Esophagus muscularis mucosa (tissue), 3 donors: ENCODE measurements around the gene ERI2.

Source experiments
- CTCF ChIP-seq, 3 experiments: fragments of 200-600 bp in 2 of 3; fragments of 450-650 bp in 1 of 3; sonication (generic) in 2 of 3; IDR thresholded peaks; one replicate each; pipeline ENCODE4 v1.5.1; 2017 to 2019; ENCODE audit warnings: antibody characterized with exemption in 3 of 3, mild to moderate bottlenecking in 2 of 3, moderate library complexity in 1 of 3
- POLR2A ChIP-seq: fragments of 450-650 bp; IDR thresholded peaks from one replicate; pipeline ENCODE4 v1.6.1; 2017; ENCODE audit warnings: antibody characterized with exemption, moderate library complexity, mild to moderate bottlenecking, low read depth
- POLR2AphosphoS5 ChIP-seq, 2 donors: sonication (generic); formaldehyde crosslinking; IDR thresholded peaks; one replicate each; pipeline ENCODE4 v1.6.1; 2017; ENCODE audit warnings: antibody characterized with exemption in 2 of 2

- TF ChIP-seq CTCF (IDR thresholded peaks at IDR 0.05) (no peak), POLR2A (no peak), POLR2AphosphoS5 (IDR thresholded peaks at IDR 0.05) (no peak)
Observed at GRCh38 chr16:20826039-20826566, 19.8 kb upstream of the ERI2 start.
